KG1 (cell line): ENCODE data around the gene FZD10.

Experiments used
- DNase-seq: peaks from one replicate; lab custom pipeline; 2025; lab: John Stamatoyannopoulos, UW

The FZD10 gene, protein sequence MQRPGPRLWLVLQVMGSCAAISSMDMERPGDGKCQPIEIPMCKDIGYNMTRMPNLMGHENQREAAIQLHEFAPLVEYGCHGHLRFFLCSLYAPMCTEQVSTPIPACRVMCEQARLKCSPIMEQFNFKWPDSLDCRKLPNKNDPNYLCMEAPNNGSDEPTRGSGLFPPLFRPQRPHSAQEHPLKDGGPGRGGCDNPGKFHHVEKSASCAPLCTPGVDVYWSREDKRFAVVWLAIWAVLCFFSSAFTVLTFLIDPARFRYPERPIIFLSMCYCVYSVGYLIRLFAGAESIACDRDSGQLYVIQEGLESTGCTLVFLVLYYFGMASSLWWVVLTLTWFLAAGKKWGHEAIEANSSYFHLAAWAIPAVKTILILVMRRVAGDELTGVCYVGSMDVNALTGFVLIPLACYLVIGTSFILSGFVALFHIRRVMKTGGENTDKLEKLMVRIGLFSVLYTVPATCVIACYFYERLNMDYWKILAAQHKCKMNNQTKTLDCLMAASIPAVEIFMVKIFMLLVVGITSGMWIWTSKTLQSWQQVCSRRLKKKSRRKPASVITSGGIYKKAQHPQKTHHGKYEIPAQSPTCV

DNA sequence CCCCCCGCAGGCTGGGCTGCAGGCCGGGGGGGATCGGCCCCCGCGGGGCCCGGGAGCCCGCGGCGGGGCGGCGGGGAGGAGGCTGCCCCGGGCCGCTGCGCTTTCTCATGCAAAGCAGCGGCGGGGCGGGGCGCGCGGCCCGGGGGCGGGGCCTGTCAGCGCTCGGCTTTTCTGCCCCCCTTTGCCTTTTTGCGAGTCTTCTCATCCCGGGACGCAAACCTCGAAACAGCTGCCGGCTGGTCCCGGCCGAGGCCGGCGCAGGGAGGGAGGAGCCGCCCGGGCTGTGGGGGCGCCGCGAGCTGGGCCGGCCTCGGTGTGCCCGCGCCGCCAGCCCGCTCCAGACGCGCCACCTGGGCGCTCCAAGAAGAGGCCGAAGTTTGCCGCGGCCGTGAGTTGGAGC is at the start of gene FZD10:
FZD10 (plus strand) TSS at position 198 of the 400 bp plus-strand sequence. CDS start 479 bp downstream, outside the sequence.
- DNase-seq: no peak

DNA sequence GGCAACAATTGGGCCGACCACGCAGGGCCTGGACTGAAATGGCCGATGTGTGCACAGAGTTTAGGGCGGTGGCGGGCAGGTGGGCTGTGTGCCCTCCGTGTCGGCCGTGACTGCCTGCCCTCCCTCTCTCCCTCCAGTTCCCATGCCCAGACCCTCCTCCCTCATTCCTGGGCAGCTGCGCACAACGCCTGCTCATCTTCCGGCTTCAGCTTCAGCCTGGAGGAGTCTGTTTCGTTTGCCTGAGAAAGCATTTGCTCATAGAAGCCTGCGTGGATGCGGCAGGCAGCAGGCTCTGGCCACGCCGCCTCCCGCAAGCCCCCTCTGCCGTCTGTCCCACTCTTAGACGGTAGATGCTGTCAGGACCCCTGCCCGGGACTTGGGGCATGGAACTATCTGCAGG is 47.3 kb upstream of the FZD10 start:
- no peak for DNase-seq

DNA sequence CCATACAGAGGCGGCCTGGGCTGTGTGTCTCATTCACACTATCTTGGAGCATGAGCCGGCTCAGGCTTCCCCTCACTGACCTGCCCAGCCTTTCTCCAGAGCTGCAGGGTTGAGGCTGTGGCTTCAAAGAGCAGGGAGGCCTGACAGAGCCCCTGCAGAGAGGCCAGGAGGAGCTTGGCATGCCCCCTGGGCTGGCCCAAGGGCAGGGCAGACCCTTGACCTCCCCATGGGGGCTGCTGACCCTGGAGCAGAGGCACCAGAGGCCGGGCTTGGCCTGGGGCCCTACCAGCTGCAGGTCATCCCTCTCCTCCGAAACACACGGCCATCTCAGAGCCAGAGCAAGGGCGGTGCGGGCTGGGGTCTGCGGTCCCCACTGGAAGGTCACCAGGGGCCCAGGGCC is 46.6 kb upstream of the FZD10 start:
- no peak for DNase-seq

DNA sequence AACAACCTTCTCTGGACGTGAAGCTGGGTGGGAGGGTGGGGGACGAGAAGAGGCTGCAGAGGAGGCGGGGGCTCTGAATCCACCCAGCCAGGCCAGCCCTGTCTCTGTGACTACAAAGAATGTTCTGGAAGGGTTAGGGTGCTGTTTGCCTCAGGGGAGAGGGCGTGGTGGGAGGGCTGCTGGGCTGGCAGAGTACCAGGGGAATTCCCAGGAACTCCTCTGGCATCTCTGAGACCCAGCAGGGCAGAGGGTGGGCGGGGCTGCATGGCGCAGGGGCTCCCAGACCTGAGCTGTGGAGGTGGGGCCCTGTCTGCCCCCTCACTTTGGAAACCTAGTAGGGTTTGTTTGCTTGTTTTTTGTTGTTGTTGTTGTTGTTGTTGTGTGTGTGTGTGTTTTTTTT is 45.5 kb upstream of the FZD10 start:
- no peak for DNase-seq

DNA sequence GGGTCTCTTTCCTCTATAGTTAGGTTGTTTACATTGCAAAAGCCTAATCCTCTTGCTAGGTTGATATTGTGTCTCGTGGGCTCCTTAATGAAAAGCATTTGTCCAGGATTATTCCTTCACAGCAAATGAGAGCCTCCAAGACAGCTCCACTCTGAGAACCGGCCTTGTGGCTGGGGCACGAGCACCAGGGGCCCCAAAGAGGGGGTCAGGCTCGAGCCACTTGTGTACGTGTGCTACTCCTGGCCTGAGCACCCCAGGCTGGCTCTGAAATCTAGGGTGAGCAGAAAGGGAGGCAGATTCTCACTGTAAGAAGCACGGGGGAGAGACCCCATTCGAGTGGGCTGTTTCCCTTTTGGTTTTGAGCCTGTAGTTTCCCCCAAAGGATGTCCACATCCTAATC is 45.0 kb upstream of the FZD10 start:
- DNase-seq: no peak

DNA sequence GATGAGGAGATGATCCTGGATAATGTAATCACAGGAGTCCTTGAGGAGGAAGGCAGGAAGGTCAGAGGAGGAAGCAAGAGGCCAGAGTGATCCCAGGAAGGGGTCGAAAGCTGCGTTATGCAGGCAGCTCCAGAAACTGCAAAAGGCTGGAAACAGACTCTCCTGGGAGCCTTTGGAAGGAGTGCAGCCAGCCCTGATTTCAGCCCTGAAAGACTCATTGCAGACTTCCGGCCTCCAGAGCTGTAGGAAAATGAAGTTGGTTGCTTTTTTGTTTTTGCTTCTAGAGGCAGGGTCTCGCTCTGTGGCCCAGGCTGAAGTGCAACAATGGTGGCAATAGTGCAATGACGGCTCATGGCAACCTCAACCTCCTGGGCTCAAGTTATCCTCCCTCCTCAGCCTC is 44.6 kb upstream of the FZD10 start:
- no peak for DNase-seq

DNA sequence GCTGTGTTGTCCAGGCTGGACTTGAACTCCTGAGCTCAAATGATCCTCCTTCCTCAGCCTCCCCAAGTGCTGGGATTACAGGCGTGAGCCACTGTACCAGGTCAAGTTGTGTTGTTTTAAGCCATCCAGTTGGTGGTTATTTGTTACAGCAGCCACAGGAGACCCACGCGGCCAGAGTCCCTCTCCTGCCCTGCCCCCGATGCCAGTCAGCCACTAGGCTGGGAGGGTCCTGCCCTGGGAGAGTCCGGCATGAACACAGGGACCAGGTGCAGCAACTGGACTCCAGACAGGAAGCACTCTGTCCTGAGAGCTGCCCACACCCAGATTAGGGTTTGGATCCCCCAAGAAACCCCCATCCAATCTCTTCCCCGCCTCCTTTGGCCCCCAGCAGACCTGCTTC is 44.1 kb upstream of the FZD10 start:
- DNase-seq: no peak

DNA sequence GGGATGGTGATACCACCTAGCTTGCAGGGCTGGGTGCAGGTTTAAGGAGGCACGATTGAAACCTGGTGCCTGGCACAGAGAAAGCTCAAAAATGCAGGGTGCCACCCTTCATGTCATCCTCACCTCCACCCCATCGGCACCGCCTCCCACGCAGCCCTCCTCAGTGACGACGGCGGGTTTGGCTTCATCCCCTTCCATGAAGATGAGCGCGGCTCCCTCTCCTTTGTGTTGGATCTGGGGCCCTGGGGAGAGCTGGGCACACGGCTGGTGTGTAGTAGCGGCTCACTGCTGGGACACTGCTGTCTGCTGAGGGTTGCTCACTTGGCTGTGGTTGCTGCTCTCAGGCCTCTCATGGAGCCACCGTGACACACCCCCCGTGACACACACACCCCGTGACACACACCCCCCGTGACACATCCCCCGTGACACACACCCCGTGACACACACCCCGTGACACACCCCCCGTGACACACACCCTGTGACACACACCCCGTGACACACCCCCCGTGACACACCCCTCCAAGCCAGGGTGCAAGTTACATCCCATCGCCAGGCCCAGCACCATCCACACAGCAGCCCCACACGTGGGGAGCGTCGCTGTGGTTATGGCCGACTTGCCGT is 42.9 kb upstream of the FZD10 start:
- no peak for DNase-seq

DNA sequence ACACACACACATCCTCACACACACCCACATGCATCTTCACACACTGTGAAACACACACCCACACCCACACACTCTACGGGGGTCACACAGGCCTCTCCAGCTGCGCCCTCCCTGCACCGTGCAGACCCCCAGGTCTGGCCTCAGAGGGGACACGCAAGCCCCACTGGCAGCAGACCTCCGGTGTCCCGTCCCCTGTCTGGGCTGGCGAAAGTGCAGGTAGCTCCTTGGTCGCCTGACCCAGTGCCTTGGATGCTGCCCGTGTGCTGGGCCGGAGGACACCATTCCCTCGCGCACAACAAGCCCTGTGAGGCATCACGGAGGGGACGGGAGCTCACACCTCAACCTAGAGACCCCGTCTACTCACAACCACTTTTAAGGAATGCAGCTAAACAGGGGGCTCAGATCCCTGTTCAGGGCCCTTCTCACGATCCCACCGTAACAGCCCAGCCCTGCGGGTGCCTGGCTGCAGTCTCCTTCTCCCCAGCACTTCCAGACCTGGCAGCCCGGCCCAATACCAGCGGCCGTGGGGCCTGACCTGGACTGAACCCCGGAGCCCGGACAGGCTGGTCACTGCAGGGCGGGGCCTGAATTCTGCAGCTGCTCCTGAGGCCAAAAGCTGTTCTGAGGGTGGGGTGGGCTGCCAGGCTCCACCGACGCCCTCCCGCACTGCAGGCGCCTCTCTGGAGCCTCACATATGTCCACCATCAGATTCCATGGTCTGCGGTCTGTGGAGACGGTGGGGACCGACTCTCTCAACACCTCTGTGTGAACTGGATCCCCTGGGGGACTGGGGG is 42.1 kb upstream of the FZD10 start:
- no peak for DNase-seq

DNA sequence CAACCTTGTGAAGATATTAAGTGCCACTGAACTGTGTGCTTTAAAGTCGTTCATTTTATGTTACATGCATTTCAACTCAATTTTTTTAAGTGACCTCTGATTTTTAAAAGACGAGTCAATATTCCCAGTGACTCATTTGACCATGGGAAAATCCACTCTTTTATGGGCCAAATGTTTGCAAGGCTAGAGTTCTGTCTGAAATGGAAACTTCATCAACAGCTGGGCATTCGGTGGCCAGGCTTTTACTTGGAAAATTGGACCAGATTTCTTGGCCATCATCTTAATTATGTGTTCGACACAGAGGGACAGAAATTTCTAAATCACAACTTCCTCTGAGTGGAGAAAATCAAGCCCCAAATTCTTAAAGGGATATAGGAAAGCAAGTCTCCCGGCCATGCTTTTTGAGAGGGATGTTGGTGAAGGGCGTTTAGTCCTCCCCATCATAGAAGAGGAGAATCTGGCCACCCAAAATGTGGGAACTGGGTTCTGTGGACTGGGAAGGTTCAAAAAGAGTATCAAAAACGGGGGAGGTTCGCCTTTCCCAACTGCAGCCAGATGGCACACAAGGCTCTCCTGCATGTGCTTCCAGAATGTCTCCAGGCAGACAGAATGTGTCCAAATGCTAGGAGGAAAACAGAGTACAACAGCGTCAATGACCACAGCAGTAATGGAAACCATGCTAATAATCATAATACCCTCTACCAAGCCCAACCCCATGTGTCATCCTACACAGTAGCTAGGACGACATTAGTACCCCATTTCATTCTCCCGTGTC is 40.9 kb upstream of the FZD10 start:
- DNase-seq: no peak

DNA sequence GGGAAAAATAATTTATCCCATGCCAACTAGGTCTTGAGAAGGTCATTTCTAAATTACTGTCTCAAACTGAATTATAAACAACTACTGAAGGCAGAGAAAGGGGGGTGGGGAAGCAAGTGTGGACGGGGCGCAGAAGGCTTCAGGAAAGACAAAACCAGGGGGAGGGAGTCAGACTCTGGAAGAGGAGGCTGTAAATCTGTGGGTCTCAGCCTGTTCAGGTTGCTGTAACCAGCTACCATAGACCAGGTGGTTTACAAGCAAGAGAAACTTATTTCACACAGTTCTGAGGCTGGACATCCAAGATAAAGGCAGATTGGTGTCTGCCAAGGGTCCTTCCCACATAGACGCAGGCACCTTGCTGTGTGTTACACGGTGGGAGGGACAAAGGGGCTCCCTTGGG is 39.9 kb upstream of the FZD10 start:
- DNase-seq: no peak

DNA sequence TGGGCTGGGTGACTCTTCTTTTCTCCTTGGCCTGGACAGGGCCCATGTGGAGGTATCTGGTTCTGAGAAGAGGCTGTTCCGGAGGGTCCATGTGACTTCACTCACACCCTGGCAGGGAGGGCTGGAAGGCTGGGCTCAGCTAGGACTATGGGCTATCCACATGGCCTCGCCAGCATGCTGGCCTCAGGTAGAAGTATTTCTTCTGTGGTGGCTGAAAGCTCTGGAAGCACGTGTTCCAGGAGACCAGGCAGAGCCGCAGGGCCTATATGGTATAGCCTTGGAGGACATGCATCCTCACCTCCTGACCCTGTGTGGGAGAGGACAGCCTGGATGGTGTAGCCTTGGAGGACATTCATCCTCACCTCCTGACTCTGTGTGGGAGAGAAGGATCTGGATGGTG is 38.2 kb upstream of the FZD10 start:
- DNase-seq: no peak

DNA sequence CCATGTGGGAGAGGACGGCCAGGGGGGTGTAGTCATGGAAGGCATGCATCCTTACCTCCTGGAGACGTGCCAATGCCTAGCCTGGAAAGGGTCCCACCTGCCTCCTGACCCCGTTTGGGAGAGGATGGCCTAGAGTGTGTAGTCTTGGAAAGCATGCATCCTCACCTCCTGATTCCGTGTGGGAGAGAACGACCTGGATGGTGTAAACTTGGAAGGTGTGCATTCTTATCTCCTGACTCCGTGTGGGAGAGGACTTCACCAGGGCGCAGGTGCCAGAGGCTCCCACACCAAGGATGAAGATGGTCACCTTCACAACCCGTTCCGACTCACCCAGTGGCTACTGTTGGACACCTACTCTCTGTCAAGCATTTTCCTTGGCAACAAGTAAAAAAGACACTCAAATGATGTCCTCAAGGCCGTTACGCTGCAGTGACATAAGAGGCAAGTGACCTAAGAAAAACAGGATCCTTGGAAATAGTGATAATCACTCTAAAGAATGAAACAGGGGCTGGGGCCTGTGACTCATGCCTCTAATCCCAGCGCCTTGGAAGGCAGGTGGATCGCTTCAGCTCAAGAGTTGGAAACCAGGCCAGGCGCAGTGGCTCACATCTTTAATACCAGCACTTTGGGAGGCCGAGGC is 37.5 kb upstream of the FZD10 start:
- DNase-seq: no peak

DNA sequence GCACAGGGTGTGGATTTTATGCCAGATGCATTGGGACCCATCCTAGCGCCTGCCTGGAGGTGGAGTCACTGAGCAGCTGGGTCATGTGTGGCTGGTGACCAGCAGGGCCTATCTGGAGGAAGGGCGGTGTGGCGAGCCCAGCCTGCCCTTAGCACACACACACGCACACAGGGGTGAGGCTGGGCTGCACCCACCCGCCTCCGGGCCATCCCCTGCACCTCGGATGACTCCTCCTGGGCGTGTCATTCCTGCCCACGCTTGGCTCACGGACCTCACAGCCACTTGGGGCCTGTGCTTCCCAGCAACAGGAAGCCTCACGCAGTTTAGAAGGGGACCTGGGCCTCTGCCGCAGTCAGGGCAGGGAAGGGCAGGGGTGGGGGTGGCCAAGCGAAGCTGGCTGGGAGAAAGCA is 36.2 kb upstream of the FZD10 start:
- no peak for DNase-seq

DNA sequence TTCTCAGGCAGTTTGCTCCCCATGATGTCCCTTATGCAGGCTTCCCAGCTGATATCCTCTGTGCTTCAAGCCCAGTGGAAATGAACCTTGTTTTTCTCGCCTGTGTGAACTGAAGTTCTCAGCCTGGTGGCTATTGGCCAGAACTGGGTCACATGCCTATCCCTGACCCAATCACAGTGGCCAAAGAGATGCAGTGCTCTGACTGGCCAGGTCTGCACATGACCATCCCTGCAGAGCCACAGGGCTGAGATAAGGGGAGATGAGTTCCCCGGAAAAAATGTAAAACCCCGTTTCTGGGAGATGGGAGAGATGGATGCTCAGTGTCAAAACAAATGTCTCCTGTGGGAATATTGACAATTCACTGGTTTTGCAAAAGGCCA is 34.7 kb upstream of the FZD10 start:
- no peak for DNase-seq

DNA sequence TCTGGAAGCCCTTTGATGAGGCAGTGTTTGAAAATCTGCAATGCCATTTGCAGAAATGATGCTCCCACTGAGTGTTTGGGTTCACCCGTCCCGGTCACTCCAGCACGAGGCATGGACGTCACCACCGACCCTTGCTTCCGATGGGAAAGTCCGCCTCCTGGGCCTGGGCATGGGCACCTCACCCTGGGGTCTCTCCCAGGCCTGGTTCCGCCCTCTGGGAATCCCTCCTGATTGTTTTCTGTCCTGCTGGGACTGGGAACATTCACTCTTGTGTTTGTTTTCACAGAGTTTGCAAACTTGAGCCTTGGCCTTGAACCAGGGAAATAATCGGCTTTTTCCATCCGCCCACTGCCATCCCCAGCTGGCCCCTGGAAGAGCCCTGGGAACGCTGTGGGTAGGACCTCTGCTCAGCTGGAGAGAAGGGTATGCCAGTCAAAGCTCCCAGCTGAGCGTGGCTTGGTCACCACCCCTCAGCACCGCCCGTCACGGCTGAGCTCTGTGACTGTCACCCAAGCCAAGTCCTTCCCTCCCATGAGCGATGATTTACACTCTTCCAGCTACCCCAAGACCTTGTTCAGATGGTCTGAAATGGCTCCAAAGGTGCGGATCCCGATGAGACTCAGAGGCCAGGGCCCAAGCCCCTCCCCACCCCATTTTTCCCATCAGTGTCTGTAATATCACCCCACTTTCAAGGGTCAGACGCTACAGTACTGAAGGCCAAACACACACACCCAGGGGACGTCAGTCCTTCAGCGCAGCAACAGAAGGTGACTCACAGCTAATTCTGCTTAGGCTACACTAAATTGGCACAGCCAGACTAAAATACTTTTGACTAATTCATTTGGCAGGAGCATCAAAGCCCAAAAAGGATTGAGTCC is 34.1 kb upstream of the FZD10 start:
- DNase-seq: no peak

DNA sequence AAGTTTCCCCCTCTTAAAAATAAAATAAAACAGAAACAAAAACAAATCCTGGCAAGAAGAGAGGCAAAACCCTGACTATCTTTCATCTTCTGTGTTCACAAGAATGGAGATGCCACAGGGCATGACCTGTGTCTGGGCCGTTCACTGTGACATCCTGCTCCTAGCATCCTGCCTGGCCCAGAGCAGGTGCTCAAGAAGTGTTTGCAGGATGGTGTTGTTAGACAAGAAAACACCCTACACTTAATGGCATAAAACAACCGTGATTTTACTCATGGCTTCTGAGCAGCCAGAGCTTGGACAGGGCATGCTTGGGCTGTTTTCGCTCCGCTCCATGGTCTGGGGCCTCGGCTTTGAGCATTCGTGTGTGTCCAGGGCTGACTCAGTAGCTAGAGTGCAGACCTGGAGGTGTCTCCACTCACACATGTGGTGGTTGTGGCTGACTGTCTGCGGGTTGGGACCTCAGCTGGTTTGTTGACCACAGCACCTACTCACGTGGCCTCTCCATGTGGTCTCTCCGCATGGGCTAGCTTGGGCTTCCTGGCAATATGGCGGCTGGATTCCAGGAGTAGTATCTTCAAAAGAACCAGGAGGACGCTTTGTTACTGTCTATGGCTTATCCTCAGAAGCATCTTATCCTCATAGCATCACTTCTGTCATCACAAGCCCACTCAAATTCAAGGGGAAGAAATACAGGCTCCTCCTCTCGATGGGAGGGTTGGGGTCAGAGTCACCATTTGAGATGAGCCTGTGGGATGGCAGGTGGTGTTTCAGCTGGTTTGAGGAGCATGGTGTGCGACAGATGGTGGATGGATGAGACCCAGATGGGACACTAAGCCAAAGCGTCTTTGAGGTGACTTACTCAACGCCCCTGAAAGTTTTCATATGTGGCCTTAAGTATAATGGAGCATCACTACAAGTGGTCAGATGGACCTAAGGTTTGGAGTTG is 33.2 kb upstream of the FZD10 start:
- no peak for DNase-seq

DNA sequence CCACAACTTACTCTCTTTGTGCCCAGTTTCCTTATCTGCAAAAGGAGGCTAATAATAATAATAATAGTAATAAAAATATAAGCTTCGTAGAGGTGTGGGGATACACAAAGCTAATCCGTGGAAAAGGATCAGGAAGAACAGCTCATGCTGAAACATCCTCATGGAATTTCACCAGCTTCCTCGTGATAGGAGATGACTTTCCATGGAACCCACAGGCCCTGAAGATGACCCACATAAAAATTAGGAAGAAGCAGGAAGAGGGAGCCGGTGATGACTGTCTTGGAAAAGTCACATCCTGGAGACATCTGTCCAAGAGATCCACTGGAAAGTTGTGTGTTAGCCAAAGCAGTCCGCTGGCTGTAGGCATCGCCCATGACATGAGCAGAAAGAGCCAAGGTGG is 31.9 kb upstream of the FZD10 start:
- no peak for DNase-seq

DNA sequence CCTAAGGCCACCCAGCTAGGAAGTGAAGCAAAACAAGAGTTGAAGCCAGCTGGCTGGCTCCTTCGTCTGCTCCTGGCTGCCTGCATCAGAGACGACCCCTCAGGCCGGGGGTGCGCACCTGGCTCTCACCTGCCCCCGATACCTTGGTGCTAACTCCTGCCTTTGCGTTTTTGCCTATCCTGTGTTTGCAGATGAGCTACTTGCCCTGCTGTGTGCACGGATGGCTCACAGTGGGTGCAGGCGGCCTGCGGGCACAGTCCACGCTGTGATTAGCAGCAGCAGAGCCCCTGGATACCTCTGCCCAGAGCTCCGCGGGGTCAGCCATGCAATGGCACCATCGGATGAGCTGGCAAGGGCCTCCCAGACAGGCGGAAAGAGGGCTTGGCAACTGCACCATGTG is 31.2 kb upstream of the FZD10 start:
- no peak for DNase-seq
